ENCODE results near the gene SLC66A3.

The SLC66A3 gene

DNA sequence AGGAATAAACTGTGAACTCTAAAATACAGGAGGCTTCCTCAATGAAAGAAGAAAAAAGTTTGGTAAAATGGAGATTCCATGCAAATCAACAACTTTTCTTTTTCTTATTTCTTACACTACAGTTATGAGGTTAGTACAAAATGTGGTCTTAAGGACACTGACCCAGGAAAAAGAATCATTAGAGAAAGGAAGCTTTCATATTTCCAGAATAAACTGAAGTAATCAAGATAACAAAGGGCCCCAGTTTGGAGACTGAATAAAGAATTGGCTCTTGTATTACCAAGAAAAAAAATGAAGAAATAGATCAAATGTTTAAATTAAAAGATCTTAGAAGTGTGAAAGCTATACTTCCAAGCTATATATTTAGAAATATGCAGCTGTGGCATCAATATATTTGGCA lies 72.3 kb downstream of the SLC66A3 start:
- Histone ChIP-seq H3K27me3 (ENCODE audit: control insufficient read depth in 1 of 2, insufficient read depth in 1 of 2, low read length in 2 of 2) (no peaks in the 10 kb centered on the region), H3K9me3 (ENCODE audit: control insufficient read depth, low read length) (no peaks in the 10 kb centered on the region), H2BK12ac (ENCODE audit: low read length in 2 of 2) (no peak overlapping the region), H3K4ac (ENCODE audit: low read depth in 1 of 2, low read length in 2 of 2) (no peak overlapping the region), H2BK15ac (ENCODE audit: low read depth, poor library complexity, severe bottlenecking) (no peak overlapping the region), H2AFZ (ENCODE audit: low read depth, low read length) (no peak overlapping the region), H3K14ac (ENCODE audit: low read length in 2 of 2) (no peak overlapping the region), H3K9ac (ENCODE audit: low read length) (no peak overlapping the region), H3K23ac (ENCODE audit: low read length in 2 of 2) (no peak overlapping the region), H3K36me3 (ENCODE audit: control insufficient read depth in 1 of 2, insufficient read depth in 2 of 2, low read depth in 1 of 2, low read length in 2 of 2) (peaks cover 0 to 29% of the 10 kb centered on the region in 2 experiments), H4K91ac (ENCODE audit: low read length) (no peak overlapping the region), H4K8ac (ENCODE audit: low read length) (no peak overlapping the region), H3K4me3 (ENCODE audit: insufficient read depth in 1 of 2, low read depth in 1 of 2, low read length in 2 of 2) (no peak overlapping the region), H3K4me2 (ENCODE audit: low read length, poor library complexity, severe bottlenecking) (no peak overlapping the region), H2BK120ac (ENCODE audit: low read depth, low read length) (no peak overlapping the region), H2AK5ac (ENCODE audit: low read length, severe bottlenecking) (no peak overlapping the region), H3K18ac (ENCODE audit: low read depth in 1 of 2, low read length in 2 of 2) (no peak overlapping the region), H3K79me1 (replicated peaks; ENCODE audit: low read length, poor library complexity, severe bottlenecking) (peaks cover 12% of the 10 kb centered on the region), H3K4me1 (ENCODE audit: control insufficient read depth, insufficient read depth, low read depth, low read length) (no peaks in the 10 kb centered on the region), H2BK5ac (ENCODE audit: low read depth, low read length, poor library complexity, severe bottlenecking) (no peak overlapping the region), H3K27ac (ENCODE audit: low read length, poor library complexity, severe bottlenecking) (no peak overlapping the region)
- no peak for DNase-seq

All from mesenchymal stem cell (in vitro differentiated cells and primary cell).